Epithelial cell of esophagus (primary cell): ENCODE data around the gene PLEKHM3.
A peak's percentile ranks its signal among the peaks of the same experiment; 100 is the strongest.

ENCODE experiments used
- DNase-seq: peaks from one replicate; pipeline ENCODE4 v3.0.0; 2010; ENCODE audit warnings: low read depth
- H3K4me3 ChIP-seq: 2 replicates; pipeline ENCODE4 v1.5.1; 2011; ENCODE audit warnings: mild to moderate bottlenecking, low read length, control low read depth
- CTCF ChIP-seq: IDR thresholded peaks from 2 replicates; pipeline ENCODE4 v1.5.1; 2011; ENCODE audit warnings: low read depth, mild to moderate bottlenecking, low read length, control low read depth, inconsistent platforms; ENCODE audit not compliant: insufficient read depth; ENCODE audit errors: missing control alignments

Gene PLEKHM3

GRCh38 chr2:208017721-208018120 lies 7.6 kb downstream of the PLEKHM3 start:
- DNase-seq, result no peak
- TF ChIP-seq CTCF, result no peak
- no peak overlapping the region for H3K4me3 ChIP-seq

- TF ChIP-seq CTCF, result no peak
- H3K4me3 ChIP-seq, result no peak overlapping the region
- DNase-seq, result no peak
These were observed 9.9 kb downstream of the PLEKHM3 start for GRCh38 chr2:208015475-208015874.

GRCh38 chr2:208013285-208014178 lies 11.8 kb downstream of the PLEKHM3 start:
- no peak for TF ChIP-seq CTCF
- DNase-seq, result no peak
- no peak overlapping the region for H3K4me3 ChIP-seq

- no peak overlapping the region for H3K4me3 ChIP-seq
- no peak for TF ChIP-seq CTCF
- no peak for DNase-seq
These were observed 12.9 kb downstream of the PLEKHM3 start for GRCh38 chr2:208012449-208012848.

- no peak overlapping the region for H3K4me3 ChIP-seq
- DNase-seq, result no peak
- no peak for TF ChIP-seq CTCF
These were observed 14.8 kb downstream of the PLEKHM3 start for GRCh38 chr2:208010506-208010905.

GRCh38 chr2:208006833-208007232 lies 18.5 kb downstream of the PLEKHM3 start:
- H3K4me3 ChIP-seq, result no peak overlapping the region
- no peak for TF ChIP-seq CTCF
- peak; percentile 91 for DNase-seq

GRCh38 chr2:208006337-208006736 lies 19.0 kb downstream of the PLEKHM3 start:
- no peak for TF ChIP-seq CTCF
- no peak overlapping the region for H3K4me3 ChIP-seq
- peak; percentile 97 for DNase-seq
